Gastrocnemius medialis (tissue), 4 donors: ENCODE data around the gene RLN3. TPM values are rescaled to one million over a fixed set of nuclear protein-coding genes. Genes with fewer than 3 reads are reported as not detected.

Experiments
- ATAC-seq, 2 donors: fragments of 150-250 bp; one replicate each; pipeline ENCODE4 v1.9.1; 2016
- DNase-seq, 2 donors: peaks; one replicate each; pipeline ENCODE4 v3.0.0-alpha.2; 2019
- H3K27ac ChIP-seq, 4 donors: fragments of 200-600 bp; sonication (generic); 1 replicate in 1 of 4; 2 replicates in 3 of 4; pipeline ENCODE4 v1.5.1; 2016 to 2018; ENCODE audit warnings: mild to moderate bottlenecking in 2 of 4, moderate library complexity in 1 of 4
- H3K27me3 ChIP-seq, 3 donors: fragments of 200-600 bp; sonication (generic) in 2 of 3; 1 replicate in 1 of 3; 2 replicates in 2 of 3; pipeline versions ENCODE4 v1.5.1 to v1.6.0; 2016 to 2019; ENCODE audit warnings: mild to moderate bottlenecking in 1 of 3, moderate library complexity in 1 of 3
- H3K36me3 ChIP-seq, 2 donors: fragments of 200-600 bp; sonication (generic) in 1 of 2; one replicate each; pipeline ENCODE4 v1.5.1; 2017 to 2018
- H3K4me1 ChIP-seq, 2 donors: fragments of 200-600 bp; sonication (generic) in 1 of 2; one replicate each; pipeline ENCODE4 v1.5.1; 2016 to 2017; ENCODE audit warnings: mild to moderate bottlenecking in 2 of 2
- H3K4me3 ChIP-seq, 4 donors: fragments of 200-600 bp; sonication (generic) in 3 of 4; 1 replicate in 1 of 4; 2 replicates in 3 of 4; pipeline ENCODE4 v1.5.1; 2016 to 2019; ENCODE audit warnings: mild to moderate bottlenecking in 2 of 4
- H3K9me3 ChIP-seq, 3 donors: fragments of 200-600 bp; sonication (generic) in 2 of 3; 1 replicate in 1 of 3; 2 replicates in 2 of 3; pipeline ENCODE4 v1.5.1; 2016 to 2019
- POLR2A ChIP-seq, 2 donors: fragments of 450-650 bp; IDR thresholded peaks; one replicate each; pipeline ENCODE4 v1.6.1; 2017; ENCODE audit warnings: antibody characterized with exemption in 2 of 2, mild to moderate bottlenecking in 2 of 2, moderate library complexity in 2 of 2
- in situ Hi-C, 4 donors: fragments of 200-750 bp; cut with MboI; loops; one replicate each; pipeline versions ENCODE4 v1.15.0 to v1.8.0; 2017; ENCODE audit warnings: low sequenced_read_pairs in 4 of 4
- intact Hi-C: fragments of 100-400 bp; cut with DNase I; formaldehyde crosslinking; loops from one replicate; pipeline ENCODE4 v1.15.1; 2023; ENCODE audit warnings: low total_unique reads
- total RNA-seq, 4 donors: library from RNA; depleted of rRNA; stranded (reverse); fragments of >200 nt; gene quantifications; one replicate each; pipeline versions ENCODE4 v1.1.0 to v1.2.3, GENCODE V29; 2016
- TF ChIP-seq, protein P1 (sequence below), 5 experiments: fragments of 450-650 bp in 3 of 5; fragments of 200-600 bp in 2 of 5; sonication (generic) in 2 of 5; IDR thresholded peaks in 4 of 5; conservative IDR thresholded peaks in 1 of 5; 1 replicate in 4 of 5; 2 replicates in 1 of 5; pipeline ENCODE4 v1.5.1; 2016 to 2019; ENCODE audit warnings: antibody characterized with exemption in 5 of 5, mild to moderate bottlenecking in 3 of 5, moderate library complexity in 3 of 5

The RLN3 gene
- total RNA-seq, 4 donors from 2014 or later: not detected

DNA sequence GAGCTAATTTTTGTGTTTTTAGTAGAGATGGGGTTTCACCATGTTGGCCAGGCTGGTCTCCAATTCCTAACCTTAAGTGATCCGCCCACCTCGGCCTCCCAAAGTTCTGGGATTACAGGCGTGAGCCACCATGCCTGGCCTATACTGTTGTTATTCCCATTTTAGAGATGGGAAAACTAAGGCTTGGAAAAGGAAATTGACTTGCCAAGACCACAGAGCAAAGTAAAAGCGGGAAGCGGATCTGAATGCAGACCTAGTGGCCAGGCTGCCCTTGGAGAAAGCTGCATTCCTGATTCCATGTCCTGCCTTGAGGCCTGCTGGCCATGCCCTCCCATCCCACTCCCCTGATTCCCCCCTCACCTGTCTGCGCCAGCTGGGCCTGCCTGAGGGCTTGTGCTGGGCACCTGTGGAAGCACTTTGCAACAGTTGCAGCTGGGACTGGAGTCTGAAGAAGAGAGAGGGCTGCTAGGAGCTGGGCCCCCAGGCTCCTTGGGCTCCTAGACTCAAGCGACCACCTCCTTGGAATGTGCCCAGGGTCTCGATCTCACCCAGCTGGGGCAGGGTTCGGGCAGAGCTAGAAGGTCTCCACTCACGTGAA lies 28.2 kb downstream of the RLN3 start:
- TF ChIP-seq POLR2A (IDR thresholded peaks at IDR 0.05): no peak
- TF ChIP-seq, protein P1, sequence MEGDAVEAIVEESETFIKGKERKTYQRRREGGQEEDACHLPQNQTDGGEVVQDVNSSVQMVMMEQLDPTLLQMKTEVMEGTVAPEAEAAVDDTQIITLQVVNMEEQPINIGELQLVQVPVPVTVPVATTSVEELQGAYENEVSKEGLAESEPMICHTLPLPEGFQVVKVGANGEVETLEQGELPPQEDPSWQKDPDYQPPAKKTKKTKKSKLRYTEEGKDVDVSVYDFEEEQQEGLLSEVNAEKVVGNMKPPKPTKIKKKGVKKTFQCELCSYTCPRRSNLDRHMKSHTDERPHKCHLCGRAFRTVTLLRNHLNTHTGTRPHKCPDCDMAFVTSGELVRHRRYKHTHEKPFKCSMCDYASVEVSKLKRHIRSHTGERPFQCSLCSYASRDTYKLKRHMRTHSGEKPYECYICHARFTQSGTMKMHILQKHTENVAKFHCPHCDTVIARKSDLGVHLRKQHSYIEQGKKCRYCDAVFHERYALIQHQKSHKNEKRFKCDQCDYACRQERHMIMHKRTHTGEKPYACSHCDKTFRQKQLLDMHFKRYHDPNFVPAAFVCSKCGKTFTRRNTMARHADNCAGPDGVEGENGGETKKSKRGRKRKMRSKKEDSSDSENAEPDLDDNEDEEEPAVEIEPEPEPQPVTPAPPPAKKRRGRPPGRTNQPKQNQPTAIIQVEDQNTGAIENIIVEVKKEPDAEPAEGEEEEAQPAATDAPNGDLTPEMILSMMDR (IDR thresholded peaks at IDR 0.05 in 4 of 5, conservative IDR thresholded peaks at IDR 0.05 in 1 of 5): no peak
- Histone ChIP-seq H3K36me3 (no peaks in the 10 kb centered on the region), H3K4me3 (no peak overlapping the region), H3K4me1 (peaks cover 0 to 4% of the 10 kb centered on the region in 2 donors), H3K27me3 (peaks cover 20 to 44% (median 42%) of the 10 kb centered on the region in 3 donors), H3K27ac (no peak overlapping the region), H3K9me3 (no peaks in the 10 kb centered on the region)
- ATAC-seq (no peak), DNase-seq (no peak)
- in situ Hi-C loops: loop anchor here (10.0 to 25.0 kb wide), 3 partner anchors 161 to 469 kb away; no protein-coding TSS in a partner anchor
- intact Hi-C loops: no loop called here

DNA sequence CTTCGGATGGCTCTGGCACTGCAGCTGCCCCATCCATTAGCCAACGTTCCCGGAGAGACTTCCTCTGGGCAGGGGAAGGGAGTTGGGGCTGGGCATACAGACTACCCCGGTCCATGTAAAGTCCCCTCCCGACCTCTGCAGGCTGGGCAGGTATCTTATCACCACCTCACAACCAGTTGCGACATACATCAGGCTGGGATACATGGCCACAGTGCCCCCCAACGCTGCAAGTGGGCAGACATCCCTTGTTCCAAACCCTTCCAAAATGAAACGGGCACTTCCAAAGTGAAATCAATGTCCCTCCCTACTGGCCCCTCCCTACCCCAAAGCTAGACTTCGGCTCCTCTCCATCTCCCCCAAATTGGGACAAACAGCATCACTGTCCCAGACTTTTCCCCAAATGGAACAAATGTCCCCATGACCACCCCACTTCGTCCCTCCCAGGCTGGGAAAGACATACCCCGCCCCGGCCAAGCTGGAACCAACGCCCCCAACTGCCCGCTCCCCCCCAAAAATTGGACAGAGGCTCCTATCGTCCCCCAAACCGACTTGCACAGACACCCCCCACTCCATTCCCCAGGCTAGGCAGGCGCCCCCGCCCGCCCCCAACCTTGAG lies 28.9 kb downstream of the RLN3 start:
- Histone ChIP-seq H3K9me3 (no peaks in the 10 kb centered on the region), H3K4me3 (peak overlapping the region; percentile 32 to 47 (median 39)), H3K27ac (no peak overlapping the region), H3K4me1 (peaks cover 0 to 4% of the 10 kb centered on the region in 2 donors), H3K27me3 (peaks cover 20 to 51% (median 42%) of the 10 kb centered on the region in 3 donors), H3K36me3 (no peaks in the 10 kb centered on the region)
- TF ChIP-seq, protein P1 (IDR thresholded peaks at IDR 0.05 in 4 of 5, conservative IDR thresholded peaks at IDR 0.05 in 1 of 5): no peak
- TF ChIP-seq POLR2A (IDR thresholded peaks at IDR 0.05): no peak
- in situ Hi-C loops (loop anchor here (10.0 to 25.0 kb wide), 3 partner anchors 162 to 470 kb away; no protein-coding TSS in a partner anchor), intact Hi-C loops (no loop called here)
- no peak for ATAC-seq
- no peak for DNase-seq

- Histone ChIP-seq H3K4me3 (no peak overlapping the region), H3K4me1 (peaks cover 0 to 4% of the 10 kb centered on the region in 2 donors), H3K9me3 (no peaks in the 10 kb centered on the region), H3K36me3 (no peaks in the 10 kb centered on the region), H3K27ac (no peak overlapping the region), H3K27me3 (peaks cover 20 to 59% (median 42%) of the 10 kb centered on the region in 3 donors)
- in situ Hi-C loops: loop anchor here (10.0 to 25.0 kb wide), 3 partner anchors 164 to 471 kb away; no protein-coding TSS in a partner anchor
- TF ChIP-seq, protein P1 (IDR thresholded peaks at IDR 0.05 in 4 of 5, conservative IDR thresholded peaks at IDR 0.05 in 1 of 5): no peak
- no peak for TF ChIP-seq POLR2A (IDR thresholded peaks at IDR 0.05)
- DNase-seq (no peak), ATAC-seq (no peak)
- intact Hi-C loops: no loop called here
Measured at GRCh38 chr19:14058182-14059092, 30.5 kb downstream of the RLN3 start.

GRCh38 chr19:14059093-14059480 lies 31.1 kb downstream of the RLN3 start:
- intact Hi-C loops: no loop called here
- peaks cover 20 to 60% (median 42%) of the 10 kb centered on the region in 3 donors for H3K27me3 ChIP-seq

More at GRCh38 chr19:14059093-14059480, 31.1 kb downstream of the RLN3 start:
- no peak for TF ChIP-seq POLR2A (IDR thresholded peaks at IDR 0.05)
- TF ChIP-seq, protein P1 (IDR thresholded peaks at IDR 0.05 in 4 of 5, conservative IDR thresholded peaks at IDR 0.05 in 1 of 5): peak in 4 of 5 experiments; percentile 49 to 68 (median 56)
- H3K27ac ChIP-seq: no peak overlapping the region
- no peaks in the 10 kb centered on the region for H3K36me3 ChIP-seq
- no peak overlapping the region for H3K4me3 ChIP-seq
- peaks cover 0 to 4% of the 10 kb centered on the region in 2 donors for H3K4me1 ChIP-seq
- ATAC-seq: no peak
- DNase-seq: no peak
- no peaks in the 10 kb centered on the region for H3K9me3 ChIP-seq
- in situ Hi-C loops: loop anchor here (10.0 to 25.0 kb wide), 3 partner anchors 164 to 472 kb away; no protein-coding TSS in a partner anchor
